ENCODE data around the gene EXOC2.

GRCh38 chr6:620950-621349 lies 72.0 kb downstream of the EXOC2 start:
- TF ChIP-seq CTCF (IDR thresholded peaks at IDR 0.05; ENCODE audit: low read depth, low read length) (no peak), EZH2phosphoT487 (IDR thresholded peaks at IDR 0.05; ENCODE audit: low read depth) (no peak)
